ENCODE results near the gene LAG3. TPM values are rescaled to one million over a fixed set of nuclear protein-coding genes. Genes with fewer than 3 reads are reported as not detected.

LAG3 gene
- total and polyA plus RNA-seq, 2 donors from 2014 or later = 1.3 TPM; not detected in 1

- Histone ChIP-seq H3K27ac (ENCODE audit: low read depth in 2 of 2, low read length in 2 of 2) (no peak overlapping the region), H3K9ac (ENCODE audit: low read length in 3 of 3) (no peak overlapping the region), H3K4me1 (ENCODE audit: control insufficient read depth in 2 of 3, insufficient read depth in 2 of 3, low read depth in 1 of 3, low read length in 3 of 3) (peaks cover 2 to 14% (median 9%) of the 10 kb centered on the region in 3 donors), H3K27me3 (ENCODE audit: control insufficient read depth, insufficient read depth, low read length) (no peaks in the 10 kb centered on the region), H3K4me3 (ENCODE audit: low read length in 3 of 3) (no peak overlapping the region), H3K36me3 (ENCODE audit: control insufficient read depth in 2 of 3, insufficient read depth in 3 of 3, low read length in 3 of 3) (peaks cover 0 to 4% (median 4%) of the 10 kb centered on the region in 3 donors), H3K9me3 (ENCODE audit: control insufficient read depth in 2 of 3, insufficient read depth in 1 of 3, low read length in 3 of 3) (no peaks in the 10 kb centered on the region)
- DNase-seq = no peak
- no peak for TF ChIP-seq CTCF (IDR thresholded peaks at IDR 0.05; ENCODE audit: borderline replicate concordance, extremely low read depth, insufficient read depth)
- FAIRE-seq = no peak
- intact Hi-C loops (cut with DNase I) = no loop called here
These were observed 600 bp upstream of the LAG3 start for GRCh38 chr12:6771509-6772330.

GRCh38 chr12:6772726-6773589 is 638 bp downstream of the LAG3 start:
- Histone ChIP-seq H3K4me3 (ENCODE audit: low read length in 3 of 3) (no peak overlapping the region), H3K27ac (ENCODE audit: low read depth in 2 of 2, low read length in 2 of 2) (no peak overlapping the region), H3K4me1 (ENCODE audit: control insufficient read depth in 2 of 3, insufficient read depth in 2 of 3, low read depth in 1 of 3, low read length in 3 of 3) (peaks cover 2 to 11% (median 10%) of the 10 kb centered on the region in 3 donors), H3K27me3 (ENCODE audit: control insufficient read depth, insufficient read depth, low read length) (no peaks in the 10 kb centered on the region), H3K36me3 (ENCODE audit: control insufficient read depth in 2 of 3, insufficient read depth in 3 of 3, low read length in 3 of 3) (peaks cover 0 to 4% (median 4%) of the 10 kb centered on the region in 3 donors), H3K9ac (ENCODE audit: low read length in 3 of 3) (no peak overlapping the region), H3K9me3 (ENCODE audit: control insufficient read depth in 2 of 3, insufficient read depth in 1 of 3, low read length in 3 of 3) (no peaks in the 10 kb centered on the region)
- intact Hi-C loops (cut with DNase I) = no loop called here
- no peak for DNase-seq
- TF ChIP-seq CTCF (IDR thresholded peaks at IDR 0.05; ENCODE audit: borderline replicate concordance, extremely low read depth, insufficient read depth) = no peak
- no peak for FAIRE-seq

GRCh38 chr12:6773590-6774351 is 1.5 kb downstream of the LAG3 start:
- intact Hi-C loops (cut with DNase I) = no loop called here

More at GRCh38 chr12:6773590-6774351, 1.5 kb downstream of the LAG3 start:
- H3K4me1 ChIP-seq (ENCODE audit: control insufficient read depth in 2 of 3, insufficient read depth in 2 of 3, low read depth in 1 of 3, low read length in 3 of 3) = peaks cover under 1 to 7% (median 6%) of the 10 kb centered on the region in 3 donors
- DNase-seq = peak in 2 of 5 donors; percentile 29 to 38
- TF ChIP-seq CTCF (IDR thresholded peaks at IDR 0.05; ENCODE audit: borderline replicate concordance, extremely low read depth, insufficient read depth) = no peak
- H3K27ac ChIP-seq (ENCODE audit: low read depth in 2 of 2, low read length in 2 of 2) = no peak overlapping the region
- no peak overlapping the region for H3K4me3 ChIP-seq (ENCODE audit: low read length in 3 of 3)
- peaks cover 0 to 4% (median 2%) of the 10 kb centered on the region in 3 donors for H3K36me3 ChIP-seq (ENCODE audit: control insufficient read depth in 2 of 3, insufficient read depth in 3 of 3, low read length in 3 of 3)
- no peaks in the 10 kb centered on the region for H3K9me3 ChIP-seq (ENCODE audit: control insufficient read depth in 2 of 3, insufficient read depth in 1 of 3, low read length in 3 of 3)
- no peak for FAIRE-seq
- no peak overlapping the region for H3K9ac ChIP-seq (ENCODE audit: low read length in 3 of 3)
- H3K27me3 ChIP-seq (ENCODE audit: control insufficient read depth, insufficient read depth, low read length) = no peaks in the 10 kb centered on the region
